ENCODE data around the gene TIE1. TPM values are rescaled to one million over a fixed set of nuclear protein-coding genes. Genes with fewer than 3 reads are reported as not detected.

Gene TIE1
- total RNA-seq, 1 donor from 2014 or later: 0.21 TPM

DNA sequence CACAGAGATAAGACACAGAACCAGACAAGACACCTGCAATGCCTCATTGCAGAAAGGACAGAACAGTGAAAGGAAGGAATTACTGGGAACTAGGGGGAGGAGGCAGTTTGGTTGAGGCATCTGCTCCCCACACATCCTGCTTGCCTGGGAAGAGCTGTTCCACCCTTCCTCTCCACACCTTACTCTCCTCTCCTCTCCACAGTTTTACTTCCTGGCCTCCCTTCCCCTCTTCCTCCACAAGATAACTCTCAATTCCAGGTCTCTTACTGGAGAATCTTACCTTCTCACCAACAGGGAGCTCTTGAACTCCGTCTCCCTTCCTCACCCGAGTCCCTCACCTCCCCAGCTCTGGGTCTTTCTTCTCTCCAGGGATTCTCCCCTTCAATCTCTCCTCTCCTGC lies 64.9 kb downstream of the TIE1 start:
- Mint-ChIP-seq H3K27ac (no peak overlapping the region), H3K36me3 (peaks cover 36% of the 10 kb centered on the region), H3K4me3 (peak overlapping the region; percentile 70), H3K27me3 (ENCODE audit: insufficient read depth, low read depth) (peaks cover 6% of the 10 kb centered on the region), H3K4me1 (peaks cover 35% of the 10 kb centered on the region), H3K9me3 (no peaks in the 10 kb centered on the region)
- no peak for DNase-seq (ENCODE audit: low spot score)
- H3K4me3 ChIP-seq: no peak overlapping the region
- H3K27ac ChIP-seq: no peak overlapping the region
- H3K36me3 ChIP-seq: peaks cover 14% of the 10 kb centered on the region
- H3K4me1 ChIP-seq: peaks cover 29% of the 10 kb centered on the region
- peaks cover 40% of the 10 kb centered on the region for H3F3A ChIP-seq (ENCODE audit: low read depth)
- no peaks in the 10 kb centered on the region for H3K27me3 ChIP-seq
- H3K9me3 ChIP-seq (ENCODE audit: low read depth): no peaks in the 10 kb centered on the region
- H3K9ac ChIP-seq: no peak overlapping the region
- H2AFZ ChIP-seq (replicated peaks): no peak overlapping the region
- peaks cover 20% of the 10 kb centered on the region for H3K79me2 ChIP-seq (ENCODE audit: low read depth)
- TF ChIP-seq EZH2phosphoT487 (IDR thresholded peaks at IDR 0.05) (no peak), EZH2 (IDR thresholded peaks at IDR 0.05) (no peak)
- TF ChIP-seq, protein P1, sequence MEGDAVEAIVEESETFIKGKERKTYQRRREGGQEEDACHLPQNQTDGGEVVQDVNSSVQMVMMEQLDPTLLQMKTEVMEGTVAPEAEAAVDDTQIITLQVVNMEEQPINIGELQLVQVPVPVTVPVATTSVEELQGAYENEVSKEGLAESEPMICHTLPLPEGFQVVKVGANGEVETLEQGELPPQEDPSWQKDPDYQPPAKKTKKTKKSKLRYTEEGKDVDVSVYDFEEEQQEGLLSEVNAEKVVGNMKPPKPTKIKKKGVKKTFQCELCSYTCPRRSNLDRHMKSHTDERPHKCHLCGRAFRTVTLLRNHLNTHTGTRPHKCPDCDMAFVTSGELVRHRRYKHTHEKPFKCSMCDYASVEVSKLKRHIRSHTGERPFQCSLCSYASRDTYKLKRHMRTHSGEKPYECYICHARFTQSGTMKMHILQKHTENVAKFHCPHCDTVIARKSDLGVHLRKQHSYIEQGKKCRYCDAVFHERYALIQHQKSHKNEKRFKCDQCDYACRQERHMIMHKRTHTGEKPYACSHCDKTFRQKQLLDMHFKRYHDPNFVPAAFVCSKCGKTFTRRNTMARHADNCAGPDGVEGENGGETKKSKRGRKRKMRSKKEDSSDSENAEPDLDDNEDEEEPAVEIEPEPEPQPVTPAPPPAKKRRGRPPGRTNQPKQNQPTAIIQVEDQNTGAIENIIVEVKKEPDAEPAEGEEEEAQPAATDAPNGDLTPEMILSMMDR (IDR thresholded peaks at IDR 0.05): no peak
- peak overlapping the region; percentile 96 for H3K4me2 ChIP-seq
- H4K20me1 ChIP-seq (ENCODE audit: low read depth): peaks cover 29% of the 10 kb centered on the region

DNA sequence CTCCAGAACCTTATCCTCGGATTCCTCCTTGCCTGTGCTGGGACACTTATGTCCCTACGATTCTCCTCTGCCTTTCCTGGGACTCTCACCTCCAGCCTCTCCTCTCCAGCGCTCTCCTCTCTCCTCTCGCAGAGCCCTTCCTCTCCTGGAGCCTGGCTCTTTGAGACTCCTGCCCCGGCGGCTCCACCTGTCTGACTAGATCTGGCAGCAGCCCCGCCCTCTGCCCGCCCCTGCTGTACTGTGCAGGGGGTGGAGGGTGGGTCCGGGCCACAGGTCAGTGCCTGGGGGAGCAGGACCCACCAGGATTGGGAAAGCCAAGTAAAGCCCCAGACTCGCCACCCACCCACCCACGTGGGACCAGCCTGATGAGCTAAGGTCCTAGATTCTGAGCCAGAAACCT lies 65.4 kb downstream of the TIE1 start:
- H3K27ac ChIP-seq: no peak overlapping the region
- no peaks in the 10 kb centered on the region for H3K9me3 ChIP-seq (ENCODE audit: low read depth)
- peaks cover 5% of the 10 kb centered on the region for H3K27me3 Mint-ChIP-seq (ENCODE audit: insufficient read depth, low read depth)
- TF ChIP-seq EZH2phosphoT487 (IDR thresholded peaks at IDR 0.05): no peak
- TF ChIP-seq, protein P1 (IDR thresholded peaks at IDR 0.05): no peak
- no peak for TF ChIP-seq EZH2 (IDR thresholded peaks at IDR 0.05)
- DNase-seq (ENCODE audit: low spot score): peak; percentile 50
- peaks cover 39% of the 10 kb centered on the region for H3F3A ChIP-seq (ENCODE audit: low read depth)
- H3K4me3 ChIP-seq: no peak overlapping the region
- H3K4me3 Mint-ChIP-seq: peak overlapping the region; percentile 81
- H3K4me1 Mint-ChIP-seq: peaks cover 30% of the 10 kb centered on the region
- peaks cover 13% of the 10 kb centered on the region for H3K36me3 ChIP-seq
- peaks cover 24% of the 10 kb centered on the region for H4K20me1 ChIP-seq (ENCODE audit: low read depth)
- peaks cover 15% of the 10 kb centered on the region for H3K79me2 ChIP-seq (ENCODE audit: low read depth)
- no peaks in the 10 kb centered on the region for H3K27me3 ChIP-seq
- no peak overlapping the region for H2AFZ ChIP-seq (replicated peaks)
- H3K27ac Mint-ChIP-seq: no peak overlapping the region
- H3K4me2 ChIP-seq: peak overlapping the region; percentile 96
- no peak overlapping the region for H3K9ac ChIP-seq
- H3K36me3 Mint-ChIP-seq: peaks cover 32% of the 10 kb centered on the region
- H3K9me3 Mint-ChIP-seq: no peaks in the 10 kb centered on the region
- peaks cover 24% of the 10 kb centered on the region for H3K4me1 ChIP-seq

DNA sequence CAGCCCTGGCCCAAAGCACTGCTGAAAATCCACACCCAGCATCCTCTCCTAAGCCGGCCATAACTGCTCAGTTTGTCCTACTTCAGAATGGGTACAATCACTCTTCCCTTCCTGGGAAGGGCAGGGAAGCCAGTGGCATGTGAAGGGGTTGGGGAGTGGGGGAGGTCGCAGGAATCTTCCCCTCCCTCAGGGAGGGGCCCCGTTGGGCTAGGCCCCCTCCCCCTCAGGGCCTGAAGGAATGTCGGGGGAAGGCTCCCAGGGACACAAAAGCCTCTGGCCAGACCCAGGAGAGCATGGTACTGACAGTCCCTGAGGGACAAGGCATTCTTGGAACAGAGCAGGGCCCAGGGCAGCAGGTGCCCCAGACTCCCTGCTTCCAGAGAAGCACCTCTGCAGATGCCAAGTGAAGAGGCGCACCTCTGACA lies 65.8 kb downstream of the TIE1 start:
- peak overlapping the region; percentile 81 for H3K4me3 Mint-ChIP-seq
- Histone ChIP-seq H3K27ac (no peak overlapping the region), H3K4me1 (peaks cover 22% of the 10 kb centered on the region), H3K4me3 (peak overlapping the region; percentile 74), H4K20me1 (ENCODE audit: low read depth) (peaks cover 20% of the 10 kb centered on the region), H3K4me2 (peak overlapping the region; percentile 96), H3F3A (ENCODE audit: low read depth) (peaks cover 34% of the 10 kb centered on the region), H3K9ac (no peak overlapping the region), H2AFZ (replicated peaks) (no peak overlapping the region), H3K9me3 (ENCODE audit: low read depth) (no peaks in the 10 kb centered on the region), H3K79me2 (ENCODE audit: low read depth) (peaks cover 11% of the 10 kb centered on the region), H3K36me3 (peaks cover 9% of the 10 kb centered on the region), H3K27me3 (no peaks in the 10 kb centered on the region)
- H3K4me1 Mint-ChIP-seq: peaks cover 26% of the 10 kb centered on the region
- peaks cover 27% of the 10 kb centered on the region for H3K36me3 Mint-ChIP-seq
- no peaks in the 10 kb centered on the region for H3K9me3 Mint-ChIP-seq
- TF ChIP-seq, protein P1 (IDR thresholded peaks at IDR 0.05): no peak
- TF ChIP-seq EZH2phosphoT487 (IDR thresholded peaks at IDR 0.05): no peak
- TF ChIP-seq EZH2 (IDR thresholded peaks at IDR 0.05): no peak
- no peak overlapping the region for H3K27ac Mint-ChIP-seq
- peak; percentile 53 for DNase-seq (ENCODE audit: low spot score)
- peaks cover 4% of the 10 kb centered on the region for H3K27me3 Mint-ChIP-seq (ENCODE audit: insufficient read depth, low read depth)

Data from neural progenitor cell (in vitro differentiated cells).